Tibial artery (tissue), 4 donors: ENCODE results near the gene ASPHD1.

Source experiments
- DNase-seq, 2 donors: peaks; one replicate each; pipeline ENCODE4 v3.0.0-alpha.2; 2019
- H3K27ac ChIP-seq, 2 donors: fragments of 200-600 bp; sonication (generic) in 1 of 2; 1 replicate in 1 of 2; 2 replicates in 1 of 2; pipeline ENCODE4 v1.5.1; 2018 to 2019; ENCODE audit warnings: mild to moderate bottlenecking in 1 of 2
- H3K27me3 ChIP-seq, 2 donors: fragments of 200-600 bp; sonication (generic) in 1 of 2; one replicate each; pipeline versions ENCODE4 v1.5.1 to v1.6.0; 2016 to 2019
- H3K36me3 ChIP-seq, 3 donors: fragments of 200-600 bp; sonication (generic) in 2 of 3; one replicate each; pipeline ENCODE4 v1.5.1; 2016 to 2019; ENCODE audit warnings: mild to moderate bottlenecking in 2 of 3
- H3K4me1 ChIP-seq, 4 donors: fragments of 200-600 bp; sonication (generic) in 2 of 4; 1 replicate in 3 of 4; 2 replicates in 1 of 4; pipeline ENCODE4 v1.5.1; 2016 to 2019
- H3K4me3 ChIP-seq, 2 donors: fragments of 200-600 bp; sonication (generic) in 1 of 2; 1 replicate in 1 of 2; 2 replicates in 1 of 2; pipeline ENCODE4 v1.5.1; 2018 to 2019; ENCODE audit warnings: mild to moderate bottlenecking in 2 of 2
- H3K9me3 ChIP-seq, 3 donors: fragments of 200-600 bp; sonication (generic) in 1 of 3; one replicate each; pipeline ENCODE4 v1.5.1; 2016 to 2019
- CTCF ChIP-seq, 2 experiments: fragments of 200-600 bp in 1 of 2; fragments of 450-650 bp in 1 of 2; IDR thresholded peaks; one replicate each; pipeline ENCODE4 v1.5.1; 2017 to 2019; ENCODE audit warnings: antibody characterized with exemption in 2 of 2, mild to moderate bottlenecking in 1 of 2, moderate library complexity in 1 of 2
- intact Hi-C: fragments of 100-400 bp; cut with DNase I; formaldehyde crosslinking; loops from one replicate; pipeline ENCODE4 v1.15.0; 2023; ENCODE audit warnings: low total_unique reads

Gene ASPHD1

GRCh38 chr16:29894352-29894751 is 5.9 kb upstream of the ASPHD1 start:
- Histone ChIP-seq H3K4me3 (no peak overlapping the region), H3K27ac (no peak overlapping the region), H3K36me3 (no peaks in the 10 kb centered on the region), H3K4me1 (peaks cover 0 to 6% (median 2%) of the 10 kb centered on the region in 4 donors), H3K9me3 (no peaks in the 10 kb centered on the region), H3K27me3 (peaks cover 2 to 34% of the 10 kb centered on the region in 2 donors)
- DNase-seq, result no peak
- intact Hi-C loops, result no loop called here
- no peak for TF ChIP-seq CTCF (IDR thresholded peaks at IDR 0.05)

GRCh38 chr16:29896841-29897240 is 3.4 kb upstream of the ASPHD1 start:
- H3K36me3 ChIP-seq, result no peaks in the 10 kb centered on the region
- DNase-seq, result no peak
- H3K4me1 ChIP-seq, result peaks cover 0 to 26% (median 12%) of the 10 kb centered on the region in 4 donors
- no peaks in the 10 kb centered on the region for H3K9me3 ChIP-seq
- intact Hi-C loops, result no loop called here
- no peak overlapping the region for H3K4me3 ChIP-seq
- TF ChIP-seq CTCF (IDR thresholded peaks at IDR 0.05), result no peak
- no peak overlapping the region for H3K27ac ChIP-seq
- H3K27me3 ChIP-seq, result peaks cover 2 to 45% of the 10 kb centered on the region in 2 donors

- no peak overlapping the region for H3K4me3 ChIP-seq
- no peak overlapping the region for H3K27ac ChIP-seq
- H3K9me3 ChIP-seq, result no peaks in the 10 kb centered on the region
- intact Hi-C loops, result no loop called here
- no peak for DNase-seq
- peaks cover 0 to 26% (median 12%) of the 10 kb centered on the region in 4 donors for H3K4me1 ChIP-seq
- H3K27me3 ChIP-seq, result peaks cover 2 to 48% of the 10 kb centered on the region in 2 donors
- no peaks in the 10 kb centered on the region for H3K36me3 ChIP-seq
- no peak for TF ChIP-seq CTCF (IDR thresholded peaks at IDR 0.05)
Observed at GRCh38 chr16:29897333-29897732, 3.0 kb upstream of the ASPHD1 start.

- H3K27me3 ChIP-seq, result peaks cover 2 to 48% of the 10 kb centered on the region in 2 donors
- H3K36me3 ChIP-seq, result no peaks in the 10 kb centered on the region
- H3K4me3 ChIP-seq, result no peak overlapping the region
- intact Hi-C loops, result no loop called here
- no peaks in the 10 kb centered on the region for H3K9me3 ChIP-seq
- no peak for TF ChIP-seq CTCF (IDR thresholded peaks at IDR 0.05)
- no peak for DNase-seq
- no peak overlapping the region for H3K27ac ChIP-seq
- H3K4me1 ChIP-seq, result peaks cover 0 to 26% (median 12%) of the 10 kb centered on the region in 4 donors
Observed at GRCh38 chr16:29898135-29898803, 2.0 kb upstream of the ASPHD1 start.

- Histone ChIP-seq H3K27me3 (peaks cover 2 to 48% of the 10 kb centered on the region in 2 donors), H3K4me3 (no peak overlapping the region), H3K27ac (no peak overlapping the region), H3K4me1 (peaks cover 0 to 26% (median 12%) of the 10 kb centered on the region in 4 donors), H3K9me3 (no peaks in the 10 kb centered on the region), H3K36me3 (no peaks in the 10 kb centered on the region)
- intact Hi-C loops, result no loop called here
- DNase-seq, result no peak
- TF ChIP-seq CTCF (IDR thresholded peaks at IDR 0.05), result no peak
Observed at GRCh38 chr16:29898804-29899515, 1.3 kb upstream of the ASPHD1 start.
